Cardiac muscle cell (in vitro differentiated cells and primary cell): ENCODE data around the gene CCDC50. TPM values are rescaled to one million over a fixed set of nuclear protein-coding genes. Genes with fewer than 3 reads are reported as not detected.

Source experiments
- DNase-seq, 2 donors: peaks; one replicate each; pipeline versions ENCODE4 v3.0.0 to v3.0.0-alpha.2; 2010 to 2017; ENCODE audit warnings: low read depth in 1 of 2, low spot score in 1 of 2
- H3K27ac ChIP-seq: fragments of 200-600 bp; sonication (generic); 2 replicates; pipeline ENCODE4 v1.5.1; 2016
- H3K27me3 ChIP-seq: fragments of 200-600 bp; sonication (generic); 2 replicates; pipeline ENCODE4 v1.6.0; 2016; ENCODE audit warnings: control low read depth
- H3K36me3 ChIP-seq: fragments of 200-600 bp; sonication (generic); 2 replicates; pipeline ENCODE4 v1.5.1; 2016; ENCODE audit warnings: control low read depth
- H3K4me1 ChIP-seq: fragments of 200-600 bp; sonication (generic); 2 replicates; pipeline ENCODE4 v1.8.1; 2017; ENCODE audit warnings: low read depth, mild to moderate bottlenecking, mixed run types
- H3K4me3 ChIP-seq: fragments of 200-600 bp; sonication (generic); 2 replicates; pipeline ENCODE4 v1.5.1; 2016; ENCODE audit warnings: mild to moderate bottlenecking
- H3K9me3 ChIP-seq: fragments of 200-600 bp; sonication (generic); 2 replicates; pipeline ENCODE4 v1.5.1; 2017; ENCODE audit warnings: low read depth, mild to moderate bottlenecking, control low read depth
- polyA plus RNA-seq: library from polyadenylated mRNA; unstranded; fragments of >200 nt; fragmentation: Nextera tagmentation; extraction: Ambion mirVana; gene quantifications from 2 replicates; pipeline ENCODE4 v1.2.1, GENCODE V29; 2016
- total RNA-seq: library from RNA; depleted of rRNA; stranded (reverse); fragments of >200 nt; gene quantifications from 2 replicates; pipeline ENCODE4 v1.2.3, GENCODE V29; 2016
- TF ChIP-seq, protein P1 (sequence below): IDR thresholded peaks from 2 replicates; pipeline ENCODE4 v1.5.1; 2012; ENCODE audit warnings: low read depth, mild to moderate bottlenecking, low read length

The CCDC50 gene
- total and polyA plus RNA-seq, 2 experiments from 2014 or later: 25.3 to 82.3 TPM

DNA sequence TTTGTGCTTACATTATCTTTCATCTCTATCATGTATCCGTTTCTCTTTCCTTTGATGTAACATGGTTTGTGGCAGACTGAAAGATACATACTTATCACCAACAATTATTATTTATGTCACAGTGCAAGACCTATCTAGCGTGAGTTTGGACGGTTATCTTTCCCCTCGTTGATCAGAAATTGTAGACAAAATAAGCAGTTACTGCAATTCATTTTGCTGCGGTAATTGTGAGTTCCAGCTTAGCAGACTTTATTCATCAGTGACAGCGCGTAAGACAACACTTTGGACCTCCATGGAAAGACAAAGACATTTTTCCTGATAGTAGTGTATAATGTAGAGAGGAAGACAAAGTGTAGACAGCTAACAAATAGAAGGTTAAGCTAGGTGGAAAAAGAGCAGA lies 52.1 kb downstream of the CCDC50 start:
- Histone ChIP-seq H3K9me3 (no peaks in the 10 kb centered on the region), H3K4me1 (peaks cover 6% of the 10 kb centered on the region), H3K36me3 (peaks cover 34% of the 10 kb centered on the region), H3K27ac (no peak overlapping the region), H3K4me3 (no peak overlapping the region), H3K27me3 (no peaks in the 10 kb centered on the region)
- DNase-seq: no peak
- TF ChIP-seq, protein P1, sequence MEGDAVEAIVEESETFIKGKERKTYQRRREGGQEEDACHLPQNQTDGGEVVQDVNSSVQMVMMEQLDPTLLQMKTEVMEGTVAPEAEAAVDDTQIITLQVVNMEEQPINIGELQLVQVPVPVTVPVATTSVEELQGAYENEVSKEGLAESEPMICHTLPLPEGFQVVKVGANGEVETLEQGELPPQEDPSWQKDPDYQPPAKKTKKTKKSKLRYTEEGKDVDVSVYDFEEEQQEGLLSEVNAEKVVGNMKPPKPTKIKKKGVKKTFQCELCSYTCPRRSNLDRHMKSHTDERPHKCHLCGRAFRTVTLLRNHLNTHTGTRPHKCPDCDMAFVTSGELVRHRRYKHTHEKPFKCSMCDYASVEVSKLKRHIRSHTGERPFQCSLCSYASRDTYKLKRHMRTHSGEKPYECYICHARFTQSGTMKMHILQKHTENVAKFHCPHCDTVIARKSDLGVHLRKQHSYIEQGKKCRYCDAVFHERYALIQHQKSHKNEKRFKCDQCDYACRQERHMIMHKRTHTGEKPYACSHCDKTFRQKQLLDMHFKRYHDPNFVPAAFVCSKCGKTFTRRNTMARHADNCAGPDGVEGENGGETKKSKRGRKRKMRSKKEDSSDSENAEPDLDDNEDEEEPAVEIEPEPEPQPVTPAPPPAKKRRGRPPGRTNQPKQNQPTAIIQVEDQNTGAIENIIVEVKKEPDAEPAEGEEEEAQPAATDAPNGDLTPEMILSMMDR: no peak

DNA sequence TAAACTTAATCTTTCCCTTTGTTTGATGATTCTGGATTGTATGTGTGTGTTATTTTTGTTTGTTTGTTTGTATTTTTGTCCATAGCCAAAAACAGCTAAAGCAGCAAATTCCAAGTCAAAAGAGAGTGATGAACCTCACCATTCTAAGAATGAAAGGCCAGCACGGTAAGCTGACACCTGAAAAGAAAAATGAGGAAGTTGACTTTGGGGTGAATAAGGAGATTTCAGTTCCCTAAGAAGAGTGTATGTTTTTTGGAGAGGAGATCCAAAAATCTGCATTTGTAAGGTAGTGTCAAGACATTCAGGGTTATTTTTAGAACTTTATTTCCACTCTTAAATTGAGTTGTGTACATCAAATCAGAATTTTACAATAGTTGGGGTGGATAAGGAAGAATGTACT lies 53.5 kb downstream of the CCDC50 start:
- Histone ChIP-seq H3K4me3 (no peak overlapping the region), H3K27ac (no peak overlapping the region), H3K9me3 (no peaks in the 10 kb centered on the region), H3K36me3 (peaks cover 34% of the 10 kb centered on the region), H3K27me3 (no peaks in the 10 kb centered on the region), H3K4me1 (peaks cover 6% of the 10 kb centered on the region)
- no peak for DNase-seq
- TF ChIP-seq, protein P1: no peak

DNA sequence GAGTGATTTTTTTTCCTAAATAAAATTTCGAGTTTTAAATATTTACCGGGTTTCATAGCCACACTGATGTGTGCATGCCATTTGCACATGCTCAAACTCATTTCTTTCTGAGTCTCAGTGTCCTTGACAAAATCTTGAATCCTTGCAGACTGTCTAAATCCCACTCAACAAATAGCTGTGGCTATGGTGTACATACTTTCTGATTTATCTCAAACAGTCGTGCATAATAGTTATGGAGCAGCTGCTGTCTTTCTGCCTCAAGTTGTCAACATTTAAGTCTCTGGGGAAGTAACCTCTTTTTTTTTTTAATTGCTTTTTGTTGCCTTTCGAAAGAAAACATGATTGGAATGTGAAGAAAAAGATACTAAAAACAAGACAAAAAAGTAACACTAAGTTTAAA lies 53.9 kb downstream of the CCDC50 start:
- H3K36me3 ChIP-seq: peaks cover 36% of the 10 kb centered on the region
- H3K4me1 ChIP-seq: peaks cover 6% of the 10 kb centered on the region
- H3K4me3 ChIP-seq: no peak overlapping the region
- no peaks in the 10 kb centered on the region for H3K9me3 ChIP-seq
- DNase-seq: peak in 1 of 2 donors; percentile 92
- no peaks in the 10 kb centered on the region for H3K27me3 ChIP-seq
- TF ChIP-seq, protein P1: no peak
- no peak overlapping the region for H3K27ac ChIP-seq

DNA sequence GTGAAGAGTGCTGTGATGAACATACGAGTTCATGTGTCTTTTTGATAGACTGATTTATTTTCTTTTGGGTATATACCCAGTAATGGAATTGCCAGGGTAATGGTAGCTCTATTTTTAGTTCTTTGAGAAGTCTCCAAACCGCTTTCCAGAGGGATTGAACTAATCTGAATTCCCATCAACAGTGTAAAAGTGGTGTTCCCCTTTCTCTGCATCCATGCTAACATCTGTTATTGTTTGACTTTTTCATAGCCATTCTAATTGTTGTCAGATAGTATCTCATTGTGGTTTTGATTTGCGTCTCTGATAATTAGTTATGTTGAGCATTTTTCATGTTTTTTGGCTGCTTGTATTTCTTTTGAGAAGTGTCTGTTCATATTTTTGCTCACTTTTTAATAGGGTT lies 55.9 kb downstream of the CCDC50 start:
- Histone ChIP-seq H3K9me3 (no peaks in the 10 kb centered on the region), H3K36me3 (peaks cover 40% of the 10 kb centered on the region), H3K27me3 (no peaks in the 10 kb centered on the region), H3K27ac (no peak overlapping the region), H3K4me3 (no peak overlapping the region), H3K4me1 (no peaks in the 10 kb centered on the region)
- DNase-seq: no peak
- TF ChIP-seq, protein P1: no peak

DNA sequence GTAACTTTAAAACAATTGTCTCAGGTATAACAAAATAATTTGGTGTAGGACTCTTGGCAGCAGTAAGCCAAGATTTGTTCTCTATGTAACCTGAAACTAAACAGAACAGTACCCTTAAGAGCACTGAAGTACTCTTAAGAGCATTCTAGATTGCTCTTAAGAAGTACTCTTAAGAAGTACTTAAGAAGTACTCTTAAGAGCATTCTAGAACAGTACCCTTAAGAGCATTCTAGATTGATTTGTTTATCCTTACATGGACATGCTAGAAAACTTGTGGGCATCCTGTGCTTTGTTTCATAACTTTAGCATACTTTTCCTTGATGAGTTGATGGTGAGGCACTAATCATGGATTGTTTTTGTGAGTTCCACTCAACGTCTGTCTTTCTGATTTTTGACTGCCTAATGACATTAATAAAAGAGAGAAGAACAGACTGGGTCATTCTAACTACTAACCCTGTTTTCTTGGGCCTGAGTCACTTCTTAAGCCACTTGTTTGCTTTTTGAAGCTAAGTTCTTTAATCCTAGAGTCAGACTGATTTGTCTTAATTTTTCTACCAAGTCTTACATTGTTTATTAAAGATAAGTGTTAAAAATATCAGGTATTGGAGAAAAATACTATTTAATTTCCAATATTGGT lies 58.4 kb downstream of the CCDC50 start:
- no peak overlapping the region for H3K27ac ChIP-seq
- peaks cover 24% of the 10 kb centered on the region for H3K36me3 ChIP-seq
- no peak overlapping the region for H3K4me3 ChIP-seq
- TF ChIP-seq, protein P1: no peak
- no peaks in the 10 kb centered on the region for H3K9me3 ChIP-seq
- no peaks in the 10 kb centered on the region for H3K4me1 ChIP-seq
- DNase-seq: peak in 1 of 2 donors; percentile 16
- no peaks in the 10 kb centered on the region for H3K27me3 ChIP-seq
